GM19468 (cell line): ENCODE results near the gene ITGA7.

ENCODE experiments used
- ATAC-seq: cut with Tn5 transposase; IDR thresholded peaks from one replicate; pipeline ENCODE4 v1.9.1; 2021; ENCODE audit warnings: mild to moderate bottlenecking, moderate library complexity, moderate number of reproducible peaks; ENCODE audit not compliant: unreplicated experiment; ENCODE audit errors: extremely low read depth

The ITGA7 gene

GRCh38 chr12:55736780-55737580, 29.3 kb upstream of the ITGA7 start:
- no peak for ATAC-seq

GRCh38 chr12:55736076-55736475, 28.4 kb upstream of the ITGA7 start:
- ATAC-seq = no peak

GRCh38 chr12:55734595-55734994, 26.9 kb upstream of the ITGA7 start:
- ATAC-seq = no peak

GRCh38 chr12:55733858-55734257, 26.2 kb upstream of the ITGA7 start:
- ATAC-seq = no peak

- ATAC-seq = no peak
Measured at GRCh38 chr12:55733021-55733555, 25.4 kb upstream of the ITGA7 start.

- no peak for ATAC-seq
Measured at GRCh38 chr12:55732288-55732687, 24.6 kb upstream of the ITGA7 start.

GRCh38 chr12:55729819-55730818, 22.4 kb upstream of the ITGA7 start:
- peak; percentile 17 for ATAC-seq

GRCh38 chr12:55728939-55729818, 21.5 kb upstream of the ITGA7 start, which contains the start of gene CD63:
Gene CD63 (minus strand): TSS chr12:55729009. CDS start chr12:55728341, 668 bp downstream.
- peak; percentile 29 for ATAC-seq

- no peak for ATAC-seq
Measured at GRCh38 chr12:55728186-55728938, 20.7 kb upstream of the ITGA7 start.

GRCh38 chr12:55727643-55728185, 20.0 kb upstream of the ITGA7 start:
- no peak for ATAC-seq

- ATAC-seq = no peak
Measured at GRCh38 chr12:55726971-55727370, 19.3 kb upstream of the ITGA7 start.

GRCh38 chr12:55725556-55725955, 17.9 kb upstream of the ITGA7 start:
- no peak for ATAC-seq

GRCh38 chr12:55724940-55725309, 17.2 kb upstream of the ITGA7 start:
- no peak for ATAC-seq

GRCh38 chr12:55724226-55724939, 16.7 kb upstream of the ITGA7 start:
- ATAC-seq = no peak

- no peak for ATAC-seq
Measured at GRCh38 chr12:55723516-55724225, 16.0 kb upstream of the ITGA7 start.

- no peak for ATAC-seq
Measured at GRCh38 chr12:55722948-55723347, 15.2 kb upstream of the ITGA7 start.

- ATAC-seq = no peak
Measured at GRCh38 chr12:55721601-55722213, 14.0 kb upstream of the ITGA7 start.
